KMS-11 (cell line): Measurements from ENCODE around the gene ALG11.
A peak's percentile ranks its signal among the peaks of the same experiment; 100 is the strongest.

ENCODE experiments used
- H2AFZ ChIP-seq: fragments of 200-600 bp; sonication (generic); 2 replicates; pipeline ENCODE4 v1.6.1; 2016; ENCODE audit warnings: antibody characterized with exemption, mixed run types, low read depth
- H3K27ac ChIP-seq: fragments of 200-600 bp; sonication (generic); 2 replicates; pipeline ENCODE4 v1.6.1; 2016; ENCODE audit warnings: mild to moderate bottlenecking, mixed run types
- H3K27me3 ChIP-seq: fragments of 200-600 bp; sonication (generic); 2 replicates; pipeline ENCODE4 v1.6.1; 2017; ENCODE audit warnings: mild to moderate bottlenecking, low read depth, mixed run types, moderate library complexity; ENCODE audit not compliant: insufficient read depth
- H3K36me3 ChIP-seq: fragments of 200-600 bp; sonication (generic); 2 replicates; pipeline ENCODE4 v1.6.1; 2017; ENCODE audit warnings: mild to moderate bottlenecking, mixed run types; ENCODE audit not compliant: insufficient read depth
- H3K4me1 ChIP-seq: fragments of 200-600 bp; sonication (generic); 2 replicates; pipeline ENCODE4 v1.6.1; 2016; ENCODE audit warnings: mild to moderate bottlenecking, low read depth, mixed run types; ENCODE audit not compliant: poor library complexity, severe bottlenecking
- H3K4me2 ChIP-seq: fragments of 200-600 bp; sonication (generic); 2 replicates; pipeline ENCODE4 v1.7.0; 2016; ENCODE audit warnings: mild to moderate bottlenecking, mixed run types
- H3K4me3 ChIP-seq: fragments of 200-600 bp; sonication (generic); IDR thresholded peaks from 2 replicates; pipeline ENCODE4 v1.6.1; 2017; ENCODE audit warnings: low read depth, low read length, mixed read lengths; ENCODE audit not compliant: insufficient read depth
- H3K79me2 ChIP-seq: fragments of 200-600 bp; sonication (generic); 2 replicates; pipeline ENCODE4 v1.6.1; 2016; ENCODE audit warnings: low read depth, mixed run types; ENCODE audit not compliant: insufficient read depth
- H3K9ac ChIP-seq: fragments of 200-600 bp; sonication (generic); 2 replicates; pipeline ENCODE4 v1.6.1; 2016; ENCODE audit warnings: mild to moderate bottlenecking, mixed run types
- H4K20me1 ChIP-seq: fragments of 200-600 bp; sonication (generic); 2 replicates; pipeline ENCODE4 v1.6.1; 2016; ENCODE audit warnings: mild to moderate bottlenecking, mixed run types; ENCODE audit not compliant: insufficient read depth
- TF ChIP-seq, protein P1 (sequence below): fragments of 200-600 bp; sonication (generic); conservative IDR thresholded peaks from 2 replicates; pipeline ENCODE4 v1.6.1; 2017; ENCODE audit warnings: low read depth, mild to moderate bottlenecking, antibody characterized with exemption, low read length, moderate library complexity, mixed read lengths

The ALG11 gene

DNA sequence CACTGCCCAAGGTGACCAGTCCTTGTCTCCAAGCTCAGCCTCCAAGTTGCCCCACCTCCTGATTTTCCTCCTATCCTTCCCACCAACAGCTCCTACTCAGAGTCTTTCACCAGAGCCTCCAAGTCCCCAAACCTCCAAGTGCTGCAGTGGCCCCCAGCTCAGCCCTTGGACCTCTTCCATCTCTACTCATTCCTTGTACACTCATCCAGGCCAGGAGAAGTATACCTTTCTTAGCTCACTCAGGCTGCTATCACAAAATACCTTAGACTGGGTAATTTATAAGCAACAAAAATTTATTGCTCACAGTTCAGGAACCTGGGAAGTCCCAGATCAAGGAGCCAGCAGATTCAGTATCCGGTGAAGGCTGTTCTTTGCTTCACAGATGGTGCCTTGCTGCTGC, 12.3 kb upstream of the ALG11 start:
- no peak overlapping the region for H2AFZ ChIP-seq
- TF ChIP-seq, protein P1, sequence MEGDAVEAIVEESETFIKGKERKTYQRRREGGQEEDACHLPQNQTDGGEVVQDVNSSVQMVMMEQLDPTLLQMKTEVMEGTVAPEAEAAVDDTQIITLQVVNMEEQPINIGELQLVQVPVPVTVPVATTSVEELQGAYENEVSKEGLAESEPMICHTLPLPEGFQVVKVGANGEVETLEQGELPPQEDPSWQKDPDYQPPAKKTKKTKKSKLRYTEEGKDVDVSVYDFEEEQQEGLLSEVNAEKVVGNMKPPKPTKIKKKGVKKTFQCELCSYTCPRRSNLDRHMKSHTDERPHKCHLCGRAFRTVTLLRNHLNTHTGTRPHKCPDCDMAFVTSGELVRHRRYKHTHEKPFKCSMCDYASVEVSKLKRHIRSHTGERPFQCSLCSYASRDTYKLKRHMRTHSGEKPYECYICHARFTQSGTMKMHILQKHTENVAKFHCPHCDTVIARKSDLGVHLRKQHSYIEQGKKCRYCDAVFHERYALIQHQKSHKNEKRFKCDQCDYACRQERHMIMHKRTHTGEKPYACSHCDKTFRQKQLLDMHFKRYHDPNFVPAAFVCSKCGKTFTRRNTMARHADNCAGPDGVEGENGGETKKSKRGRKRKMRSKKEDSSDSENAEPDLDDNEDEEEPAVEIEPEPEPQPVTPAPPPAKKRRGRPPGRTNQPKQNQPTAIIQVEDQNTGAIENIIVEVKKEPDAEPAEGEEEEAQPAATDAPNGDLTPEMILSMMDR = no peak
- no peaks in the 10 kb centered on the region for H3K79me2 ChIP-seq
- no peak overlapping the region for H3K27ac ChIP-seq
- no peaks in the 10 kb centered on the region for H4K20me1 ChIP-seq
- no peaks in the 10 kb centered on the region for H3K27me3 ChIP-seq
- peaks cover 4% of the 10 kb centered on the region for H3K4me1 ChIP-seq
- no peak overlapping the region for H3K4me2 ChIP-seq
- no peaks in the 10 kb centered on the region for H3K36me3 ChIP-seq
- no peak overlapping the region for H3K4me3 ChIP-seq
- no peak overlapping the region for H3K9ac ChIP-seq

DNA sequence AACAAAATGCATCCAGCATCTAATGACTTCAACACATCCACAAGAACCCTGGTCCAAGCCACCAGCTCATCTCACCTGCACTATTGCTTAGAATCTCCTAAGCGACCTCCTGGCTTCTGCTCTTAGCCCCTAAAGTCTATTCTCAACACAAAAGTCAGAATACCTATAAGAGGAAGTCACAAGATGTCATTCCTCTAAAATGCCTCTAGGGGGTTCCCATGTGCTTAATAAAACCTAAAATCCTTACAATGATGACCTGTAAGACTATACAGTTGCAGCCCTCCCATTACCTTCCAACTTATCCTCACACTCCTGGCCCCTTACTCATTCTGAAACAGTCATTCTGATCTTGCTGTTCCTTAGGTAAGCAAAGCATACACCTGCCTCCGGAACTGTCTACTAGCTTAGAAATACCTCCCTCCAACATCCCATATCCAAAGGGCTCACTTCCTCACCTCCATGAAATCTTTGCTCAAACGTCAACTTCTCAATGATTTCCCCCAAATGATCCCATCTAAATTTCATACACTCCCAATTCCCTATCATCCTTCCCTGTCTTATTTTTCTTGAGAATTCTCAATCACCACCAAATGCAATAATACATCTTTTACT, 11.0 kb upstream of the ALG11 start:
- Histone ChIP-seq H3K79me2 (no peaks in the 10 kb centered on the region), H2AFZ (no peak overlapping the region), H3K27me3 (no peaks in the 10 kb centered on the region), H4K20me1 (no peaks in the 10 kb centered on the region), H3K9ac (no peak overlapping the region), H3K4me1 (peaks cover 4% of the 10 kb centered on the region), H3K27ac (no peak overlapping the region), H3K4me2 (no peak overlapping the region), H3K4me3 (no peak overlapping the region), H3K36me3 (no peaks in the 10 kb centered on the region)
- TF ChIP-seq, protein P1 = peak; percentile 53

DNA sequence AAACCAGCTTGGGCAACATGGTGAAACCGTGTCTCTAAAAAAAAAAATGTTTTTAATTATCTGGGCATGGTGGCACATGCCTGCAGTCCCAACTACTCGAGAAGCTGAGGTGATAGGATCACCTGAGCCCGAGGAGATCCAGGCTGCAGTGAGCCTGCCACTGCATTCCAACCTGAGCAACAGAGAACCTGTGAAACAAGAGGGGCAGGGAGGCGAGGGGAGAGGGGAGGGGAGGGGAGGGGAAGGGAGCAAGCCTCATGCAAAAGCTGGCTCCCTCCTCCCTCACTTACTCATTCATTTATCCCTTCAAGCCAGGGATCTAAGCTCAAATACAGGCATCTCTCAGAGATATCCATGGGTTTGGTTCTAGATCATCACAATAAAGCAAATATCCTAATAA, 9.8 kb upstream of the ALG11 start:
- no peaks in the 10 kb centered on the region for H4K20me1 ChIP-seq
- no peak overlapping the region for H3K9ac ChIP-seq
- H3K4me1 ChIP-seq = peaks cover 4% of the 10 kb centered on the region
- TF ChIP-seq, protein P1 = no peak
- H2AFZ ChIP-seq = no peak overlapping the region
- H3K4me3 ChIP-seq = no peak overlapping the region
- no peak overlapping the region for H3K4me2 ChIP-seq
- H3K79me2 ChIP-seq = no peaks in the 10 kb centered on the region
- no peak overlapping the region for H3K27ac ChIP-seq
- no peaks in the 10 kb centered on the region for H3K36me3 ChIP-seq
- H3K27me3 ChIP-seq = no peaks in the 10 kb centered on the region

DNA sequence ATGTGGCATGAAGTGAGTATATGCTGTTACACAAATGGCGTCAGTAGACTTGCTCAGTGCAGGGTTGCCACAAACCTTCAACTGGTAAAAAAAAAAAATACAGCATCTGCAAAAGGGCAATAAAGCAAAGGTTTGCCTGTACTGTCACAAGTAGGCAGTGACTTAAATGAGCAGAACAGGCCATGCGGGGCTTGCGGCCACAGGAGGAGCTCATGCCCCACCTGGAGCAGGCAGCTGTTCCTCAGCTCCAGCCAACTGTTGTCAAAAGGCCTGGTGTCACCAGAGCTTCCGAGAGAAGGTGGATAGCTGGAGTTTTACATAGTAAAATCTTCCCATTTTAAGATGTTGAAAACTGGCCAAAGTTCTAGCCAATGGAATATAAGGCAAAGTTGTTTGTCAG, 8.7 kb upstream of the ALG11 start:
- H3K79me2 ChIP-seq = no peaks in the 10 kb centered on the region
- H3K27ac ChIP-seq = no peak overlapping the region
- TF ChIP-seq, protein P1 = no peak
- no peak overlapping the region for H3K4me2 ChIP-seq
- no peaks in the 10 kb centered on the region for H3K36me3 ChIP-seq
- H3K27me3 ChIP-seq = no peaks in the 10 kb centered on the region
- no peak overlapping the region for H2AFZ ChIP-seq
- no peak overlapping the region for H3K9ac ChIP-seq
- peaks cover 4% of the 10 kb centered on the region for H3K4me1 ChIP-seq
- H3K4me3 ChIP-seq = no peak overlapping the region
- H4K20me1 ChIP-seq = no peaks in the 10 kb centered on the region
